Liver (tissue), 9 donors: ENCODE results near the gene DBH. TPM values are rescaled to one million over a fixed set of nuclear protein-coding genes. Genes with fewer than 3 reads are reported as not detected.

ENCODE experiments used
- DNase-seq: peaks from one replicate; pipeline ENCODE4 v3.0.0-alpha.2; 2017; ENCODE audit warnings: low spot score
- H3K27ac ChIP-seq, 2 donors: one replicate each; pipeline ENCODE4 v1.7.0; 2013; ENCODE audit warnings: inconsistent platforms in 2 of 2, low read length in 2 of 2, control low read depth in 1 of 2, low read depth in 1 of 2, mild to moderate bottlenecking in 1 of 2
- H3K27me3 ChIP-seq, 4 donors: one replicate each; pipeline versions ENCODE4 v1.6.1 to v1.7.0; 2013; ENCODE audit warnings: low read length in 3 of 4, inconsistent platforms in 1 of 4, mild to moderate bottlenecking in 1 of 4, moderate library complexity in 1 of 4; ENCODE audit not compliant: control insufficient read depth in 4 of 4, insufficient read depth in 4 of 4
- H3K36me3 ChIP-seq, 4 donors: one replicate each; pipeline versions ENCODE4 v1.6.1 to v1.7.0; 2013; ENCODE audit warnings: low read length in 3 of 4, mild to moderate bottlenecking in 3 of 4, low read depth in 1 of 4, moderate library complexity in 1 of 4; ENCODE audit not compliant: control insufficient read depth in 4 of 4, insufficient read depth in 3 of 4
- H3K4me1 ChIP-seq, 4 donors: one replicate each; pipeline versions ENCODE4 v1.6.1 to v1.7.0; 2013; ENCODE audit warnings: low read length in 3 of 4, mild to moderate bottlenecking in 3 of 4, moderate library complexity in 1 of 4; ENCODE audit not compliant: control insufficient read depth in 4 of 4, insufficient read depth in 4 of 4
- H3K4me3 ChIP-seq, 3 donors: one replicate each; pipeline versions ENCODE4 v1.6.1 to v1.7.0; 2013; ENCODE audit warnings: low read length in 3 of 3, control low read depth in 1 of 3, low read depth in 1 of 3, mild to moderate bottlenecking in 1 of 3
- H3K9ac ChIP-seq, 2 donors: one replicate each; pipeline ENCODE4 v1.7.0; 2013; ENCODE audit warnings: low read length in 2 of 2, mild to moderate bottlenecking in 2 of 2, moderate library complexity in 2 of 2, control low read depth in 1 of 2, low read depth in 1 of 2
- H3K9me3 ChIP-seq, 4 donors: one replicate each; pipeline versions ENCODE4 v1.6.1 to v1.7.0; 2013; ENCODE audit warnings: low read length in 3 of 4; ENCODE audit not compliant: control insufficient read depth in 4 of 4
- EGR1 ChIP-seq, 2 donors: IDR thresholded peaks; 2 replicates each; pipeline ENCODE4 v1.6.1; 2016 to 2018; ENCODE audit warnings: antibody characterized with exemption in 2 of 2, low read depth in 2 of 2
- FOXA1 ChIP-seq: IDR thresholded peaks from 2 replicates; pipeline ENCODE4 v1.6.1; 2016; ENCODE audit warnings: antibody characterized with exemption
- FOXA2 ChIP-seq: IDR thresholded peaks from 2 replicates; pipeline ENCODE4 v1.6.1; 2016; ENCODE audit warnings: antibody characterized with exemption
- GABPA ChIP-seq, 2 donors: IDR thresholded peaks in 1 of 2; conservative IDR thresholded peaks in 1 of 2; 2 replicates each; pipeline ENCODE4 v1.6.1; 2016; ENCODE audit warnings: antibody characterized with exemption in 2 of 2, mild to moderate bottlenecking in 1 of 2, moderate library complexity in 1 of 2
- HNF4A ChIP-seq, 2 donors: conservative IDR thresholded peaks; 2 replicates each; pipeline ENCODE4 v1.6.1; 2016; ENCODE audit warnings: antibody characterized with exemption in 2 of 2, mild to moderate bottlenecking in 2 of 2
- HNF4G ChIP-seq: IDR thresholded peaks from 2 replicates; pipeline ENCODE4 v1.6.1; 2016; ENCODE audit warnings: antibody characterized with exemption
- JUND ChIP-seq, 2 donors: IDR thresholded peaks; 2 replicates each; pipeline ENCODE4 v1.6.1; 2016; ENCODE audit warnings: antibody characterized with exemption in 2 of 2
- MAX ChIP-seq: IDR thresholded peaks from 2 replicates; pipeline ENCODE4 v1.6.1; 2016; ENCODE audit warnings: antibody characterized with exemption
- NR2F2 ChIP-seq: IDR thresholded peaks from 2 replicates; pipeline ENCODE4 v1.6.1; 2016; ENCODE audit warnings: antibody characterized with exemption
- RAD21 ChIP-seq, 2 donors: IDR thresholded peaks; 2 replicates each; pipeline ENCODE4 v1.6.1; 2016; ENCODE audit warnings: antibody characterized with exemption in 2 of 2, mild to moderate bottlenecking in 2 of 2
- REST ChIP-seq: IDR thresholded peaks from 2 replicates; pipeline ENCODE4 v1.6.1; 2016; ENCODE audit warnings: antibody characterized with exemption, mild to moderate bottlenecking
- RXRA ChIP-seq, 2 donors: IDR thresholded peaks; 2 replicates each; pipeline ENCODE4 v1.6.1; 2017 to 2018; ENCODE audit warnings: antibody characterized with exemption in 2 of 2, mild to moderate bottlenecking in 1 of 2
- SP1 ChIP-seq: IDR thresholded peaks from 2 replicates; pipeline ENCODE4 v1.6.1; 2018; ENCODE audit warnings: antibody characterized with exemption, mild to moderate bottlenecking
- TAF1 ChIP-seq: conservative IDR thresholded peaks from 2 replicates; pipeline ENCODE4 v1.6.1; 2016; ENCODE audit warnings: antibody characterized with exemption, mild to moderate bottlenecking
- YY1 ChIP-seq: IDR thresholded peaks from 2 replicates; pipeline ENCODE4 v1.6.1; 2016; ENCODE audit warnings: antibody characterized with exemption, mild to moderate bottlenecking
- ZBTB33 ChIP-seq: IDR thresholded peaks from 2 replicates; pipeline ENCODE4 v1.6.1; 2016; ENCODE audit warnings: antibody characterized with exemption
- WGBS: extraction: QIAGEN DNeasy Blood & Tissue Kit; methylation state at CpG from one replicate; pipeline ENCODE4 v1.1.7; 2013; 5-methylcytosine and 5-hydroxymethylcytosine counted together
- polyA plus RNA-seq, 2 donors: library from polyadenylated mRNA; stranded (reverse) in 1 of 2; unstranded in 1 of 2; fragments of 200-250 nt in 1 of 2; fragments of >200 nt in 1 of 2; fragmentation: Nextera tagmentation in 1 of 2; extraction: Ambion mirVana in 1 of 2; gene quantifications; one replicate each; pipeline versions ENCODE4 v1.2.1 to v1.2.3, GENCODE V29; 2013 to 2015
- total RNA-seq, 2 donors: library from RNA; depleted of rRNA; stranded (reverse); fragments of >200 nt; gene quantifications; one replicate each; pipeline ENCODE4 v1.2.3, GENCODE V29; 2014
- TF ChIP-seq, protein P1 (sequence below): IDR thresholded peaks from 2 replicates; pipeline ENCODE4 v1.6.1; 2016; ENCODE audit warnings: antibody characterized with exemption
- TF ChIP-seq, protein P2 (sequence below): fragments of 150-350 bp; IDR thresholded peaks from 2 replicates; pipeline ENCODE4 v1.5.1; 2017; ENCODE audit warnings: improper control_type of control experiment, low read depth, low read length; ENCODE audit not compliant: missing input control
- donor health status: healthy.
- donor health status: healthy.
- donor health status: healthy.
- donor health status: healthy.
- donor health status: healthy.

Gene DBH
- total and polyA plus RNA-seq, 4 donors = 0.37 to 21.2 (median 2.5) TPM

- TF ChIP-seq GABPA (IDR thresholded peaks at IDR 0.05 in 1 of 2, conservative IDR thresholded peaks at IDR 0.05 in 1 of 2) (no peak), REST (no peak), RAD21 (IDR thresholded peaks at IDR 0.05) (no peak), EGR1 (IDR thresholded peaks at IDR 0.05; ENCODE audit: low read depth in 2 of 2) (no peak), MAX (no peak), HNF4G (no peak), FOXA1 (no peak), RXRA (IDR thresholded peaks at IDR 0.05) (no peak), HNF4A (conservative IDR thresholded peaks at IDR 0.05) (no peak), ZBTB33 (no peak), NR2F2 (no peak), JUND (IDR thresholded peaks at IDR 0.05) (no peak), SP1 (no peak), TAF1 (no peak), FOXA2 (no peak), YY1 (no peak)
- TF ChIP-seq, protein P1, sequence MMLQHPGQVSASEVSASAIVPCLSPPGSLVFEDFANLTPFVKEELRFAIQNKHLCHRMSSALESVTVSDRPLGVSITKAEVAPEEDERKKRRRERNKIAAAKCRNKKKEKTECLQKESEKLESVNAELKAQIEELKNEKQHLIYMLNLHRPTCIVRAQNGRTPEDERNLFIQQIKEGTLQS = no peak
- TF ChIP-seq, protein P2, sequence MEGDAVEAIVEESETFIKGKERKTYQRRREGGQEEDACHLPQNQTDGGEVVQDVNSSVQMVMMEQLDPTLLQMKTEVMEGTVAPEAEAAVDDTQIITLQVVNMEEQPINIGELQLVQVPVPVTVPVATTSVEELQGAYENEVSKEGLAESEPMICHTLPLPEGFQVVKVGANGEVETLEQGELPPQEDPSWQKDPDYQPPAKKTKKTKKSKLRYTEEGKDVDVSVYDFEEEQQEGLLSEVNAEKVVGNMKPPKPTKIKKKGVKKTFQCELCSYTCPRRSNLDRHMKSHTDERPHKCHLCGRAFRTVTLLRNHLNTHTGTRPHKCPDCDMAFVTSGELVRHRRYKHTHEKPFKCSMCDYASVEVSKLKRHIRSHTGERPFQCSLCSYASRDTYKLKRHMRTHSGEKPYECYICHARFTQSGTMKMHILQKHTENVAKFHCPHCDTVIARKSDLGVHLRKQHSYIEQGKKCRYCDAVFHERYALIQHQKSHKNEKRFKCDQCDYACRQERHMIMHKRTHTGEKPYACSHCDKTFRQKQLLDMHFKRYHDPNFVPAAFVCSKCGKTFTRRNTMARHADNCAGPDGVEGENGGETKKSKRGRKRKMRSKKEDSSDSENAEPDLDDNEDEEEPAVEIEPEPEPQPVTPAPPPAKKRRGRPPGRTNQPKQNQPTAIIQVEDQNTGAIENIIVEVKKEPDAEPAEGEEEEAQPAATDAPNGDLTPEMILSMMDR = no peak
- no peak overlapping the region for H3K9ac ChIP-seq
- H3K9me3 ChIP-seq = no peaks in the 10 kb centered on the region
- no peaks in the 10 kb centered on the region for H3K27me3 ChIP-seq
- H3K27ac ChIP-seq = peak overlapping the region; percentile 27 to 61
- H3K4me1 ChIP-seq = peaks cover 0 to 6% (median 0%) of the 10 kb centered on the region in 4 donors
- peaks cover 4 to 25% (median 14%) of the 10 kb centered on the region in 4 donors for H3K36me3 ChIP-seq
- WGBS = 73% methylated on average over 15 of the region's 15 CpGs
- no peak for DNase-seq
- H3K4me3 ChIP-seq = no peak overlapping the region
Measured at GRCh38 chr9:133679056-133679455, 42.9 kb downstream of the DBH start.
